ENCODE results near the gene POLR1D.

The POLR1D gene

DNA sequence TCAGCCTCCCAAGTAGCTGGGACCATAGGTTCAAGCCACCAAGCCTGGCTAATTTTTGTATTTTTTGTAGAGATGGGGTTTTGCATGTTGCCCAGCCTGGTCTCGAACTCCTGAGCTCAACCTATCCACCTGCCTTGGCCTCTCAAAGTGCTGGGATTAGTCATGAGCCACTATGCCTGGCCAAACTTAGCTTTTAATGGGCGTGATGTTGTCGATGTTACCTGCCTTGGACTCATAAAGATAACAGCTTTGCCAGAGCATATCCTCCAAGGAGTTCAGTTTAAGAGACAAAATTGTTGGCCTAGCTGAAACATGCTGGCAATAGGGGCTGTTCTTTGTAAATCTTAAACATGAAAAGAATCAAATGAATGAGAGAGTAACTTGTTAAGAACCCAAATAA lies 13.1 kb downstream of the POLR1D start:
- no peak for TF ChIP-seq CTCF (conservative IDR thresholded peaks at IDR 0.05; ENCODE audit: low read depth, low read length)
- H3K79me2 ChIP-seq (ENCODE audit: insufficient read depth, low read depth): peaks cover 19% of the 10 kb centered on the region; the same call in 1 of the 2 replicates
- H3K36me3 ChIP-seq (ENCODE audit: insufficient read depth): no peaks in the 10 kb centered on the region

GRCh38 chr13:27635266-27635665 lies 13.6 kb downstream of the POLR1D start:
- Histone ChIP-seq H2AFZ (ENCODE audit: low read depth) (no peak overlapping the region), H3K9ac (no peak overlapping the region), H4K20me1 (ENCODE audit: insufficient read depth) (no peaks in the 10 kb centered on the region), H3K4me3 (IDR thresholded peaks at IDR 0.05; ENCODE audit: insufficient read depth, low read depth, low read length) (no peak overlapping the region), H3K4me1 (ENCODE audit: low read depth, poor library complexity, severe bottlenecking) (peaks cover 51% of the 10 kb centered on the region), H3K27ac (no peak overlapping the region), H3K4me2 (no peak overlapping the region), H3K79me2 (ENCODE audit: insufficient read depth, low read depth) (peaks cover 17% of the 10 kb centered on the region; the same call in 1 of the 2 replicates), H3K27me3 (ENCODE audit: insufficient read depth, low read depth) (no peaks in the 10 kb centered on the region), H3K36me3 (ENCODE audit: insufficient read depth) (no peaks in the 10 kb centered on the region)
- TF ChIP-seq CTCF (conservative IDR thresholded peaks at IDR 0.05; ENCODE audit: low read depth, low read length): no peak

More for the DNA sequence above, 13.1 kb downstream of the POLR1D start:
- H4K20me1 ChIP-seq (ENCODE audit: insufficient read depth): no peaks in the 10 kb centered on the region
- H2AFZ ChIP-seq (ENCODE audit: low read depth): no peak overlapping the region
- H3K27me3 ChIP-seq (ENCODE audit: insufficient read depth, low read depth): no peaks in the 10 kb centered on the region
- no peak overlapping the region for H3K27ac ChIP-seq
- no peak overlapping the region for H3K4me2 ChIP-seq
- H3K9ac ChIP-seq: no peak overlapping the region
- H3K4me3 ChIP-seq (IDR thresholded peaks at IDR 0.05; ENCODE audit: insufficient read depth, low read depth, low read length): no peak overlapping the region
- H3K4me1 ChIP-seq (ENCODE audit: low read depth, poor library complexity, severe bottlenecking): peaks cover 54% of the 10 kb centered on the region

- no peaks in the 10 kb centered on the region for H4K20me1 ChIP-seq (ENCODE audit: insufficient read depth)
- peak overlapping the region; percentile 33; the same call in 1 of the 2 replicates for H3K4me2 ChIP-seq
- H3K27ac ChIP-seq: no peak overlapping the region; the same call in 1 of the 2 replicates
- no peak overlapping the region for H3K4me3 ChIP-seq (IDR thresholded peaks at IDR 0.05; ENCODE audit: insufficient read depth, low read depth, low read length)
- H3K4me1 ChIP-seq (ENCODE audit: low read depth, poor library complexity, severe bottlenecking): peaks cover 43% of the 10 kb centered on the region
- peaks cover 17% of the 10 kb centered on the region; the same call in 1 of the 2 replicates for H3K79me2 ChIP-seq (ENCODE audit: insufficient read depth, low read depth)
- H2AFZ ChIP-seq (ENCODE audit: low read depth): no peak overlapping the region
- H3K9ac ChIP-seq: no peak overlapping the region
- H3K36me3 ChIP-seq (ENCODE audit: insufficient read depth): no peaks in the 10 kb centered on the region
- H3K27me3 ChIP-seq (ENCODE audit: insufficient read depth, low read depth): no peaks in the 10 kb centered on the region
- no peak for TF ChIP-seq CTCF (conservative IDR thresholded peaks at IDR 0.05; ENCODE audit: low read depth, low read length)
These were observed 15.0 kb downstream of the POLR1D start for GRCh38 chr13:27636589-27637288.

- H3K4me2 ChIP-seq: peak overlapping the region; percentile 21; the same call in 1 of the 2 replicates
- no peak overlapping the region for H2AFZ ChIP-seq (ENCODE audit: low read depth)
- peaks cover 17% of the 10 kb centered on the region; the same call in 1 of the 2 replicates for H3K79me2 ChIP-seq (ENCODE audit: insufficient read depth, low read depth)
- no peak for TF ChIP-seq CTCF (conservative IDR thresholded peaks at IDR 0.05; ENCODE audit: low read depth, low read length)
- no peaks in the 10 kb centered on the region for H3K36me3 ChIP-seq (ENCODE audit: insufficient read depth)
- no peak overlapping the region for H3K9ac ChIP-seq
- no peaks in the 10 kb centered on the region for H4K20me1 ChIP-seq (ENCODE audit: insufficient read depth)
- no peak overlapping the region for H3K4me3 ChIP-seq (IDR thresholded peaks at IDR 0.05; ENCODE audit: insufficient read depth, low read depth, low read length)
- H3K27me3 ChIP-seq (ENCODE audit: insufficient read depth, low read depth): no peaks in the 10 kb centered on the region
- no peak overlapping the region; the same call in 1 of the 2 replicates for H3K27ac ChIP-seq
- peaks cover 43% of the 10 kb centered on the region for H3K4me1 ChIP-seq (ENCODE audit: low read depth, poor library complexity, severe bottlenecking)
These were observed 15.6 kb downstream of the POLR1D start for GRCh38 chr13:27637289-27637626.
